Activated CD4-positive, alpha-beta T cell treated with anti-CD3 and anti-CD28 coated beads for 24 hours (primary cell): Measurements from ENCODE around the gene SPRED2.

ENCODE experiments used
- DNase-seq, 2 donors: peaks; one replicate each; pipeline ENCODE4 v3.0.0-alpha.2; 2020; ENCODE audit warnings: low read depth in 2 of 2

Gene SPRED2

GRCh38 chr2:65277791-65278483, 154.5 kb downstream of the SPRED2 start:
- no peak for DNase-seq

- DNase-seq: no peak
These were observed 155.3 kb downstream of the SPRED2 start for GRCh38 chr2:65277118-65277517.

- DNase-seq: no peak
These were observed 155.8 kb downstream of the SPRED2 start for GRCh38 chr2:65276609-65277008.

- no peak for DNase-seq
These were observed 157.1 kb downstream of the SPRED2 start for GRCh38 chr2:65275141-65275915.

- DNase-seq: no peak
These were observed 159.1 kb downstream of the SPRED2 start for GRCh38 chr2:65273344-65273743.

GRCh38 chr2:65268957-65269356, 163.4 kb downstream of the SPRED2 start:
- no peak for DNase-seq

- no peak for DNase-seq
These were observed 165.4 kb downstream of the SPRED2 start for GRCh38 chr2:65267008-65267407.

- no peak for DNase-seq
These were observed 166.7 kb downstream of the SPRED2 start for GRCh38 chr2:65265671-65266045.

GRCh38 chr2:65264821-65265670, 167.4 kb downstream of the SPRED2 start:
- peak in 1 of 2 donors; percentile 3 for DNase-seq

GRCh38 chr2:65263986-65264385, 168.4 kb downstream of the SPRED2 start:
- DNase-seq: no peak

GRCh38 chr2:65263262-65263661, 169.1 kb downstream of the SPRED2 start:
- no peak for DNase-seq

GRCh38 chr2:65261676-65262075, 170.7 kb downstream of the SPRED2 start:
- DNase-seq: no peak
